Suppressor macrophage (primary cell): ENCODE data around the gene LRRK1.

Experiments
- DNase-seq, 4 experiments: peaks; one replicate each; pipeline ENCODE4 v3.0.0-alpha.2; 2020 to 2022

Gene LRRK1

GRCh38 chr15:100972975-100973350, 53.8 kb downstream of the LRRK1 start:
- peak in 1 of 4 experiments; percentile 22 for DNase-seq

DNA sequence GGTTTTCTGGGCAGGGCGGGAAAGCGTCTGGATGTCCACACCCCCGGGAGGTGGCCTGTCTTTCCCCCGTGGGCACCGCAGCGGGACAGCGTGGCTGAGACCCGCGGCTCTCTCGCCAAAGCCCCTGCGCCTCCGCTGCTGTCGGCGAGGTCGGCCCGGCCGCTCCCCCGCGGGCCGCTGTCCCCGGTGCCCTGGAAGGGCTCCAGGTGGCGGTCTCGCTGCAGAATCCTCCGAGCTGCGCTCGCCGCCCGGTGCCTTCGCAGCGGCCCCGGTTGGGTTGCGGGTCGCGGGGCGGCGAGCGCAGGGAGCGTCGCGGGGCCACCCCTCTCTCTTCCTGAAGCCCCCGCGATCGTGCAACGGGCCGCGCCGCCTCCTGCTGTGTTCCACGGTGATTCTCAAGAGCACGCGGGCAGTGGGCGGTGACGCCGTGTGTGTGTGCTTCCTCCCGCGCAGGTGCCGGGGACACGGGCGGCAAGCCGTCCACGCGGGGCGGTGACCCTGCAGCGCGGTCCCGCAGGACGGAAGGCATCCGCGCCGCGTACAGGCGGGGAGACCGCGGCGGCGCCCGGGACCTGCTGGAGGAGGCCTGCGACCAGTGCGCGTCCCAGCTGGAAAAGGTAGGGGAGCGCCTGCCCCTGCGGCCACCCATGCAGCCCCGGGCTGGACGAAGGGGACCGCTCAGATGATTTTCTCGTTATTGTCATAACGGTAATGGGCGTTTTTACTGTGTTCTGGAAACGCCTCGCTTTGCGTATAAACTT, 54.4 kb downstream of the LRRK1 start:
- DNase-seq, result peak in 1 of 4 experiments; percentile 29

DNA sequence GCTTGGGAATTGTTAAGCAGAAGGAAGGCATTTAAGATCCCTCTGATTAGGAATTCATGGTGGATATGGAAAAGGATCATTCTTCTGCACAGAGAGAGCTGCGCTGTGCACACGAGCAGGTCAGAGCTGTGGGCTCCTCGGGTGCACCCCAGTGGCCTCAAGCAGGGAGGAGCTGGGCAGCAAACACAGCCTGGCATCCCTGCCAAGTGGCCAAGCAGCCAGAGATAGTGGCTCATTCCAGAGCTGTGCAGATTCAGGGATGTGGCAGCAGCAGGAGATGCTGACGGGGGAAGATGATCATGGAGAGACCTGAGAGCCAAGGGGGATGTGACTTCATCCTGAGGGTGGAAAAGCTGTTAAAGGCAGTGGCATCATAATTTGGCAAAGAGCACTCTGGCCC, 55.9 kb downstream of the LRRK1 start:
- no peak for DNase-seq

GRCh38 chr15:100980410-100981046, 61.4 kb downstream of the LRRK1 start:
- no peak for DNase-seq

DNA sequence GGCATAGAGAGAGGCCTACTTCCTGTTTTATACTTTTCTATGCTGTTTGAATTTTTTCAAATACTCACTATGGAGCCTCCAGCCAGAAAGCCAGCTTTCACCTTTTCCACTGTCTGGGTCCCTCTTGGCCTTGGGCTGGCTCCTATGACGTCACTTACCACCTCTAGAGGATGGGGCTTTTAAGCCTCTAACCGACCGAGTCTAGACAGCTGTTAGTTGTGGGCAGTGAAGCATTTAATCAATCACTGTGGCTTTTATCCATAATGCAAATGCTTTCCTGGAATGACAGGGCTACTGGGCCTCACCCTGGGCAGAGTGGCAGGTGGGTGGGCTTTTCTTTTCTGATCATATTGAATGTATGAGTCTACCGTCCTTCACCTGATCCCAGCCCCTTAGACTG, 61.9 kb downstream of the LRRK1 start:
- no peak for DNase-seq

DNA sequence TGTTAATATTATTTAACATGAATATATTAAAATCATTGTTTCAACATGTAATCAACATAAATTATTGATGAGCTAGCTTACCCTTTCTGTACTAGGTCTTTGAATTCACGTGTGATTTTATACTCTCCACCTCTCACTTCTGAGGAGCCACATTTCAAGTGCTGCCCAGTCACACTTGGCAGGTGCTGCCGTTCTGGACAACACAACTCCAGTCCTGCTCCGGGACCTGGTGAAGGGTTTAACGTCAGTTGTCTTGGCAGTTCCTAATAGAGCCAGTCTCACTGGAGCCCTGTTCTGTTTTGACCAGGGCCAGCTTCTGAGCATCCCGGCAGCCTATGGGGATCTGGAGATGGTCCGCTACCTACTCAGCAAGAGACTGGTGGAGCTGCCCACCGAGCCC, 64.1 kb downstream of the LRRK1 start:
- DNase-seq, result no peak

DNA sequence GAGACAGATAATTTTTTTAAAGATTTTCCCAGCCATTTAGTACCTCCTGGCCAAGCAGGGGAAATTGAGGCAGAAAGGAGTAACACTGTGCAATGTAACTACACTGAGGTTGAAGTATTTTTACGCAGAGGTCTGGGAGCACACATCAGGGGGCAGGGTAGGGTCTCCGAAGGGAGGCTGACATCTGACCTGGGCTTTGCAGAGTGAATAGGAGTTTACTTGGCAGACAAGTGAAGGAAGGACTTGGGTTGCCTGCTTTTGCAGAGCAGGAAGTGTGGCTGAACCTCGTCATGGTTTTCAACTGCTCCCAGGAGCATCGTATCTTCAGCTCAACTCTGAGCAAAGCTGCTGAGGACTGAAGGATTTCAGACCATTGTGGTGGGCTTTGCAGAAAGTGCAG, 66.2 kb downstream of the LRRK1 start:
- no peak for DNase-seq

GRCh38 chr15:100986158-100986896, 67.2 kb downstream of the LRRK1 start:
- no peak for DNase-seq

GRCh38 chr15:100987143-100987542, 68.0 kb downstream of the LRRK1 start:
- peak; percentile 57 to 82 (median 68) for DNase-seq

DNA sequence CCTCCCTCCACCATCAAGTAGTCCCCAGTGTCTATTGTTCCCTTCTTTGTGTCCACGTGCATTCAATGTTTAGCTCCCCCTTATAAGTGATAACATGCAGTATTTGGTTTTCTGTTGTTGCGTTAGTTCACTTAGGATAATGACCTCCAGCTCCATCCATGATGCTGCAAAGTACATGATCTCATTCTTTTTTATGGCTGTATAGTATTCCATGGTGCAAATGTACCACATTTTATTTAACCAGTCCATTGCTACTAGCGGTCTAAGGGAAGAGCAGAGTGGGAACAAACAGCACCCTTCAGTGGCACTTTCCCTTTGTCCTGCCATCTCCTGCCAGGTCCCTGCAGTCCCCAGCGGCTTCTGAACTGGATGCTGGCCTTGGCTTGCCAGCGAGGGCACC, 69.1 kb downstream of the LRRK1 start:
- no peak for DNase-seq

DNA sequence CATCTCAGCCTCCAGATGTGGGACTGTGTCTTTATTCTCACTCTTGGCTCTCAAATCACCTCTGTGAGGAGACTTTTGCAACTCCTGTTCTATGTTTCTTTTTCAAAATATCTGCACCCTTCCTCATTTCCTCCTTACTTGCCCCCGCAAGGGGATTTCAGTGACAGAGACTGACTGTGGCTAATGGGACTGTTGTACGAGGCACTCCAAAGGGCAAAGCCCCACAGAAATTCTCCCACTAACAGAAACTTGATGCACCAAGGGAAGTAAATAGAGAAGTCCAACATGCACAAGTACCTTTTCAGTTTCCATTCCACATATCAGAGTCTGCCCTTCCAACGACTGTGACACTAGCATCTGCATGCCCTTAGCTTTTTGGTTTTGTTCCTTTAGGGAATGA, 69.7 kb downstream of the LRRK1 start:
- DNase-seq, result peak in 3 of 4 experiments; percentile 25 to 49 (median 27)

- DNase-seq, result no peak
Observed at GRCh38 chr15:100994597-100995446, 75.7 kb downstream of the LRRK1 start.

DNA sequence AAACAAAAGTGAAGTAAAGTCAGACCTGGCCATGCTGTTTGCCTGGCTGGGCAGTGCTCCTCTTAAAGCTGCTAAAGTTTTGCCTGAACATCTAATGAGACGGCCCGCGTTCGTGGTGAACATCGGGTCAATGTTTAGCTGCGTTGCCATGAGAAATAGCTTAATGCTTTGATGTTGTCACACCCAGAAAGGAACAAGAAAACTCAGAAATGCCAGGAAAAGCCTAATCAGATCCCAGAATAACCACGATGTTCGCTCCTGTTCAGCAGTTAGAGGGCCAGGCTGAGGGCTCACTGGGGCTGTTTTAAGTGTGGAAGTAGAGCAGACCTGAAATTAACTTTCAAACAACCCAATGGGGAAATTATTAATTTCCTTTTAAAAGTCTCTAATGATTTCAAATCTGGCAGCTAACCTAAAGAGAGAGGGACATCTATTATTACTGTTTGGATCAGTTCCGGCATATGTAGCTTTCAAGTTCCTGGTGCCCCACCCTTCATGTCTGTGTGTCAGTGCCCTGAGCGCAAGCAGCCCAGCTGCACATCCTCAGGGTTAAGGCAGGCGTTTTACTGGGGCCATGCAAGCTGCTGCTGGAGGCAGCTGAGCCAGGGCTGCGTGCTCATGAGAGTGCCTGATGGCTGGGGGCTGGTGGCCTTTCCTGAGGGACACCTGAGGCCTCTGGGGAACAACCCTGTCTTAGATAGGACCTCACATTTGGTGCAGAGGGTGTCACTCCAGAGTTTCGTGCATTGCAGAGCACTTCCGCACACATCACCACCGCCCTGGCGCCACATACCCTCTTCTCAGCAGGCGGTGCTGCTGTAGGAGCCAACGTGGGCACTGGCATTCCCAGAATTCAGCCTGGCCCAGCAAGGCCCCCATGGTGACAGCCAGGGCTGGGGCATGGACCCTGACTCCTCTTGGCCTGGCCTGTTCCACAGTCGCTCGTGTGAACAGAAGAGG, 76.6 kb downstream of the LRRK1 start:
- DNase-seq, result no peak

- DNase-seq, result no peak
Observed at GRCh38 chr15:100997442-100997841, 78.3 kb downstream of the LRRK1 start.

DNA sequence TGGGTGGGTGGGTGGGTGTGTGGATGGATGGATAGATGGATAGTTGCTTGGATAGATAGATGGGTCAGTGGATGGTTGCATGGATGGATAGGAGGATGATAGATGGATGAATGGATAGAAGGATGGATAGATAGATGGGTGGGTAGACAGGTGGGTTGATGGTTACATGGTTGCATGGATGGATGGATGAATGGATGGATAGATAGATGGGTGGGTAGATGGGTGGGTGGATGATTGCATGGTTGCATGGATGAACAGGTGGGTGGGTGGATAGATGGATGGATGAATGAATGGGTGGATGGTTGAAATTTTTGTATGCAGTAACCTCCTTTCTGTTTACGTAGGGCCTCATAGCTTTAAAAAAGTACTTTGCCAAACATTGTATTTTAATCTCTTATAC, 79.5 kb downstream of the LRRK1 start:
- no peak for DNase-seq

DNA sequence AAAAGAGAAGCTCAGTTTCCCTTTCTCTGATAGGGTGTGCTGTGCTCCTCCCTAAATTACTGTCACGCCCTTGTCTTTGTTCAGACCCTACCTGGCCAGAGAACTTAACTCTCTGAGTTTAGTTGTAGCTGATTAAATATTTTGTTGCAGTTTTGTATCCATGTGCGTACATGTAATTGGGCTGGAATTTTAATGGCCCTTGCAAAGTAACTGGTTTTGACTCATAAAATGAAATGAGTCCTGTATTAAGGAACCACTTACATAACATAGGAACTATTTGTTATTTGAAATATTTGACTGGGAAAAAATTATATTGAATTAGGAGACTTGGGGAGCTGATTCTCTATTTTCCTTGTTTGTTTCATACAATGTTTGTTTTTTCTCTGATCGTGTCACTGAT, 80.2 kb downstream of the LRRK1 start:
- DNase-seq, result no peak

DNA sequence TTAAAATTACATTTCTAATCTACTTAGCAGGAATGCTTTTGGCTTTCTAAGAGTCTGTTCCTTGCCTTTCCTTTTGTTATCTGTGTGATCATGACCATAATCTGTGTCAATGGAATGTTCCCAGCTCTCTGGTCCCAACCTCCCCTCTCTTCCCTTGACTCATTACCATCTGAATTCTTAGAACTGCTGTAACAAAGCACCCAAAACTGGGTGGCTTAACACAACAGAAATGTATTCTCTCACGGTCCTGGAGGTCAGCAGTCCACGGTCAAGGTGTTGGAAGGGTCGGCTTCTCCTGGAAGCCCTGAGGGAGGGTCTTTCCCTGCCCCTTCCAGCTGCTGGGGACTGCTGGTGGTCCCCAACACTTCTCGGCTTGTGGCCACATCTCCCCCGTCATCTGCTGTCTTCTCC, 81.1 kb downstream of the LRRK1 start:
- DNase-seq, result no peak

- DNase-seq, result no peak
Observed at GRCh38 chr15:101001056-101001455, 81.9 kb downstream of the LRRK1 start.

GRCh38 chr15:101001796-101002195, 82.6 kb downstream of the LRRK1 start:
- no peak for DNase-seq

GRCh38 chr15:101003081-101003480, 83.9 kb downstream of the LRRK1 start:
- peak; percentile 38 to 74 (median 64) for DNase-seq

DNA sequence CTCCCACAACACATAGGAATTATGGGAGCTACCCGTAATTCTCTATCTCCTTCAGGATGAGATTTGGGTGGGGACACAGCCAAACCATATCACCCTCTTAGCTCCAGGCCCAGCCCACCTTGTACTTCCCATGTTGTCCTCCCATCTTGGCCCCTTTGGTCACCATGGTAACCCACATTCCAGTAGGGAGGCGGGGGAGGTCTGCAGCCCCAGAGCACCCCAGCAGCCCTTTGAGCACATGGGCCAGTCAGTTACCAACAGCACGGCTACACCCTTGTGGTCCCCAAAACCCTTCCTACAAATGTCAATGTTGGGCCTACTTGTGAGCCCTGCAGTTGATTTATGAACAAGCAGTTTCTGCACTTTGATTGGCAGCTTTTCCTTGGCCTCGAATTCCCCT, 84.5 kb downstream of the LRRK1 start:
- no peak for DNase-seq

GRCh38 chr15:101004500-101004899, 85.3 kb downstream of the LRRK1 start:
- DNase-seq, result no peak
